Prostate gland (tissue), 2 donors: Measurements from ENCODE around the gene FBXO9.

Experiments used
- POLR2A ChIP-seq: fragments of 450-650 bp; IDR thresholded peaks from one replicate; pipeline ENCODE4 v1.6.1; 2016; ENCODE audit warnings: antibody characterized with exemption, mild to moderate bottlenecking
- TF ChIP-seq, protein P1 (sequence below), 4 experiments: fragments of 200-600 bp in 2 of 4; fragments of 450-650 bp in 2 of 4; sonication (generic) in 2 of 4; IDR thresholded peaks; 1 replicate in 3 of 4; 2 replicates in 1 of 4; pipeline ENCODE4 v1.5.1; 2016 to 2019; ENCODE audit warnings: antibody characterized with exemption in 4 of 4, mild to moderate bottlenecking in 2 of 4, moderate library complexity in 2 of 4

DNA sequence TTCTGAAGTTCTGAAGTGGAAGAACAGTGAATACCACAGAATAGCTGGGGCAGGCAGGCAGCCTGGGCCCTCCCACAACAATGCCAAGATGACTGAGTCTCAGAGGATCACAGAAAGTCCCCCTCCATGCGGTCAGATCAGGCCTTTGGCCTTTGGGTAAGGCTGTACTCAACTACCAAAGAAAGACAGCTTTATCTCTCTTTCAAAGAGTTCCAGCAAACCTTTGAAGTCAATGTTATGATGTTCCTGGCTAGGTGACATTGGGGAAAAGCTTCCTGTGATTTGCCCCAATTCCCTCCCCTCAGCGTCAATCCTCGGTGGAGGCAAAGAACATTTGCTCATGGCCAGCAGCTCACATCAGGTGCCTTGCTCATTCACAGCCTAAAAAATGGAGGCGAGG lies 10.7 kb upstream of the FBXO9 start:
- TF ChIP-seq, protein P1, sequence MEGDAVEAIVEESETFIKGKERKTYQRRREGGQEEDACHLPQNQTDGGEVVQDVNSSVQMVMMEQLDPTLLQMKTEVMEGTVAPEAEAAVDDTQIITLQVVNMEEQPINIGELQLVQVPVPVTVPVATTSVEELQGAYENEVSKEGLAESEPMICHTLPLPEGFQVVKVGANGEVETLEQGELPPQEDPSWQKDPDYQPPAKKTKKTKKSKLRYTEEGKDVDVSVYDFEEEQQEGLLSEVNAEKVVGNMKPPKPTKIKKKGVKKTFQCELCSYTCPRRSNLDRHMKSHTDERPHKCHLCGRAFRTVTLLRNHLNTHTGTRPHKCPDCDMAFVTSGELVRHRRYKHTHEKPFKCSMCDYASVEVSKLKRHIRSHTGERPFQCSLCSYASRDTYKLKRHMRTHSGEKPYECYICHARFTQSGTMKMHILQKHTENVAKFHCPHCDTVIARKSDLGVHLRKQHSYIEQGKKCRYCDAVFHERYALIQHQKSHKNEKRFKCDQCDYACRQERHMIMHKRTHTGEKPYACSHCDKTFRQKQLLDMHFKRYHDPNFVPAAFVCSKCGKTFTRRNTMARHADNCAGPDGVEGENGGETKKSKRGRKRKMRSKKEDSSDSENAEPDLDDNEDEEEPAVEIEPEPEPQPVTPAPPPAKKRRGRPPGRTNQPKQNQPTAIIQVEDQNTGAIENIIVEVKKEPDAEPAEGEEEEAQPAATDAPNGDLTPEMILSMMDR (IDR thresholded peaks at IDR 0.05), result no peak
- no peak for TF ChIP-seq POLR2A
